HEK293T (cell line): ENCODE data around the gene OR8H1.

Source experiments
- CTCF ChIA-PET: fragments of 350-600 bp; formaldehyde crosslinking; extraction: SDS; loops from one replicate; lab custom pipeline; 2021; ENCODE audit warnings: antibody characterized with exemption, inconsistent platforms; lab: Yijun Ruan, JAX
- POLR2A ChIA-PET: fragments of 350-600 bp; formaldehyde crosslinking; extraction: SDS; loops from one replicate; lab custom pipeline; 2020; ENCODE audit warnings: antibody characterized with exemption, inconsistent platforms; lab: Yijun Ruan, JAX
- DNase-seq: peaks from one replicate; pipeline ENCODE4 v3.0.0; 2012; ENCODE audit warnings: mixed read lengths; ENCODE audit errors: extremely low spot score
- ARNT ChIP-seq: fragments of 450-650 bp; IDR thresholded peaks from 2 replicates; pipeline ENCODE4 v1.6.1; 2017; ENCODE audit warnings: mild to moderate bottlenecking
- BHLHE40 ChIP-seq: fragments of 450-650 bp; IDR thresholded peaks from 2 replicates; pipeline ENCODE4 v1.6.1; 2016; ENCODE audit warnings: mild to moderate bottlenecking, moderate library complexity, borderline replicate concordance
- CTBP1 ChIP-seq: fragments of 450-650 bp; IDR thresholded peaks from 2 replicates; pipeline ENCODE4 v1.6.1; 2016; ENCODE audit warnings: borderline replicate concordance
- ELF4 ChIP-seq: fragments of 450-650 bp; IDR thresholded peaks from 2 replicates; pipeline ENCODE4 v1.6.1; 2017; ENCODE audit warnings: antibody characterized with exemption
- FOXA1 ChIP-seq: fragments of 450-650 bp; IDR thresholded peaks from 2 replicates; pipeline ENCODE4 v1.6.1; 2016; ENCODE audit warnings: mild to moderate bottlenecking
- FOXK2 ChIP-seq: fragments of 450-650 bp; IDR thresholded peaks from 2 replicates; pipeline ENCODE4 v1.6.1; 2016; ENCODE audit warnings: mild to moderate bottlenecking
- FOXM1 ChIP-seq: fragments of 450-650 bp; IDR thresholded peaks from 2 replicates; pipeline ENCODE4 v1.6.1; 2017; ENCODE audit warnings: mild to moderate bottlenecking, borderline replicate concordance
- HDGF ChIP-seq: fragments of 450-650 bp; IDR thresholded peaks from 2 replicates; pipeline ENCODE4 v1.6.1; 2017; ENCODE audit warnings: antibody characterized with exemption, borderline replicate concordance
- L3MBTL2 ChIP-seq: fragments of 450-650 bp; conservative IDR thresholded peaks from 2 replicates; pipeline ENCODE4 v1.6.1; 2016; ENCODE audit warnings: mild to moderate bottlenecking
- LEF1 ChIP-seq: fragments of 450-650 bp; IDR thresholded peaks from 2 replicates; pipeline ENCODE4 v1.6.1; 2017; ENCODE audit warnings: mild to moderate bottlenecking, borderline replicate concordance
- NFRKB ChIP-seq: fragments of 450-650 bp; IDR thresholded peaks from 2 replicates; pipeline ENCODE4 v1.6.1; 2016; ENCODE audit warnings: mild to moderate bottlenecking, moderate library complexity
- PKNOX1 ChIP-seq: fragments of 450-650 bp; IDR thresholded peaks from 2 replicates; pipeline ENCODE4 v1.6.1; 2016
- SP1 ChIP-seq: fragments of 450-650 bp; IDR thresholded peaks from 2 replicates; pipeline ENCODE4 v1.6.1; 2017
- SUZ12 ChIP-seq: fragments of 450-650 bp; IDR thresholded peaks from 2 replicates; pipeline ENCODE4 v1.6.1; 2016; ENCODE audit warnings: mild to moderate bottlenecking
- TARDBP ChIP-seq: fragments of 450-650 bp; IDR thresholded peaks from 2 replicates; pipeline ENCODE4 v1.6.1; 2016
- ZNF384 ChIP-seq: fragments of 450-650 bp; IDR thresholded peaks from 2 replicates; pipeline ENCODE4 v1.6.1; 2016

OR8H1 gene

GRCh38 chr11:56273854-56274253, 18.2 kb downstream of the OR8H1 start, which contains the start of gene OR5T1:
Gene OR5T1, plus strand, starts transcription at chr11:56274154. Its CDS starts 1,485 bp downstream, at chr11:56275639.
- TF ChIP-seq SUZ12: no peak
- no peak for TF ChIP-seq BHLHE40
- no peak for TF ChIP-seq FOXM1
- TF ChIP-seq ARNT: no peak
- TF ChIP-seq NFRKB: no peak
- no peak for TF ChIP-seq ZNF384
- no peak for TF ChIP-seq HDGF
- TF ChIP-seq TARDBP: no peak
- no peak for TF ChIP-seq PKNOX1
- TF ChIP-seq ELF4: no peak
- no peak for TF ChIP-seq L3MBTL2
- TF ChIP-seq FOXA1: no peak
- TF ChIP-seq FOXK2: no peak
- CTCF ChIA-PET: interaction anchor here (0.7 kb wide), 1 partner anchor 38 kb away, joined by 3 read pairs; no protein-coding TSS in a partner anchor
- no peak for DNase-seq
- POLR2A ChIA-PET: no interaction called here

DNA sequence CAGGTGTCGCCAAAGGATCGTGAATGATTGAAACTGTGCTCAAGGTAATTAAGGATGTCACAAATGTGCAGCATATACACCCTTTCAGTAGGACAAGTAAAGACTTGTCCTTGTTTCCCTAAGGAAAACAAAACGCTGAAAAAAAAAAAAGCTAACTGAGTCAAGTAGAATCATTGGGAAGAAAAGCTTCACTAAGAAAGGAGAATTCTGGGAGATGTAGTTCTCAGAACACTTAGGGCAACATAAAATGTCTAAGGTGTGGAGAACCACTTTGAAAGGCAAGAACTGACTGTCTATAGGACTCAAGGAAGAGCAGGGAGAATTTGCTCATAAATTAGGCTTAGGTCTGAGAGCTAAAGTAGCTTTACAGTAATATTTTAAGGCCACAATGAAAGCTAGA, 21.0 kb downstream of the OR8H1 start:
- no peak for TF ChIP-seq HDGF
- no peak for TF ChIP-seq LEF1
- TF ChIP-seq NFRKB: no peak
- no peak for TF ChIP-seq BHLHE40
- no peak for TF ChIP-seq L3MBTL2
- TF ChIP-seq CTBP1: no peak
- TF ChIP-seq TARDBP: no peak
- TF ChIP-seq PKNOX1: no peak
- TF ChIP-seq SUZ12: no peak
- TF ChIP-seq FOXA1: no peak
- no peak for TF ChIP-seq FOXK2
- no peak for TF ChIP-seq SP1
- TF ChIP-seq ZNF384: no peak
- TF ChIP-seq ARNT: no peak
- TF ChIP-seq FOXM1: no peak
- TF ChIP-seq ELF4: no peak
- DNase-seq: no peak
- POLR2A ChIA-PET: no interaction called here
- CTCF ChIA-PET: no interaction called here

DNA sequence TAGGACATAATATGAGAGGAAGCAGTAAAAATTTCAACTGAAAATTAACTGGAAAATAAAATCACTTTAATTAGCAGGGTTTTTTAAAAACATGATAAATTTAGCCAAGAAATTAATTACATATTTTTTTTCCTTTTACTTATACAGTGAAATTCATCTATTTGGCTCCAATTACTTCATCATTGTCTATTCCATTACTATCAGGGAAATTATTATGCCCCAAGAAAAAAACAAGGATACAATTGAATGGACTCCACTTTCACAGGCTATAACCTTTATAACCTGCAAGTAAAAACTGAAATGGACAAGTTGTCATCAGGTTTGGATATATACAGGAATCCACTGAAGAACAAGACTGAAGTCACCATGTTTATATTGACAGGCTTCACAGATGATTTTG, 40.1 kb downstream of the OR8H1 start, which contains the start of gene OR5T3:
Gene OR5T3, plus strand, starts transcription at position 301 of the 400 bp plus-strand sequence. Its CDS starts 0 bp downstream, at position 301.
- ChIA-PET CTCF (no interaction called here), POLR2A (no interaction called here)
- no peak for DNase-seq
- TF ChIP-seq ELF4: no peak
- TF ChIP-seq FOXK2: no peak
- no peak for TF ChIP-seq ZNF384
- no peak for TF ChIP-seq NFRKB
- no peak for TF ChIP-seq CTBP1
- TF ChIP-seq FOXM1: no peak
- TF ChIP-seq ARNT: no peak
- TF ChIP-seq L3MBTL2: no peak
- no peak for TF ChIP-seq SP1
